DMS114 treated with DMSO at 0.1 percent for 48 hours (cell line): Measurements from ENCODE around the gene OTC.

Experiments used
- DNase-seq: peaks from one replicate; lab custom pipeline; 2025; ENCODE audit not compliant: unreplicated experiment; lab: John Stamatoyannopoulos, UW

Gene OTC

GRCh38 chrX:38357747-38358673 is 5.6 kb downstream of the OTC start:
- DNase-seq, result no peak

GRCh38 chrX:38363046-38363445 is 10.6 kb downstream of the OTC start:
- DNase-seq, result no peak

GRCh38 chrX:38365954-38366353 is 13.6 kb downstream of the OTC start:
- no peak for DNase-seq

GRCh38 chrX:38368774-38369173 is 16.4 kb downstream of the OTC start:
- DNase-seq, result no peak

- no peak for DNase-seq
Measured at GRCh38 chrX:38371641-38372040, 19.2 kb downstream of the OTC start.

GRCh38 chrX:38374431-38374830 is 22.0 kb downstream of the OTC start:
- DNase-seq, result no peak

GRCh38 chrX:38375891-38376290 is 23.5 kb downstream of the OTC start:
- peak; percentile 4 for DNase-seq

GRCh38 chrX:38376747-38377146 is 24.3 kb downstream of the OTC start:
- DNase-seq, result no peak

- DNase-seq, result no peak
Measured at GRCh38 chrX:38379088-38379487, 26.7 kb downstream of the OTC start.

GRCh38 chrX:38382663-38383062 is 30.3 kb downstream of the OTC start:
- no peak for DNase-seq

- DNase-seq, result no peak
Measured at GRCh38 chrX:38400389-38400910, 48.0 kb downstream of the OTC start.

GRCh38 chrX:38402118-38402517 is 49.7 kb downstream of the OTC start:
- no peak for DNase-seq

- DNase-seq, result no peak
Measured at GRCh38 chrX:38403834-38404233, 51.4 kb downstream of the OTC start.

GRCh38 chrX:38407126-38407525 is 54.7 kb downstream of the OTC start:
- DNase-seq, result no peak

- DNase-seq, result no peak
Measured at GRCh38 chrX:38409289-38409688, 56.9 kb downstream of the OTC start.

GRCh38 chrX:38426785-38427184 is 74.4 kb downstream of the OTC start:
- no peak for DNase-seq

GRCh38 chrX:38431525-38431924 is 79.1 kb downstream of the OTC start:
- no peak for DNase-seq

GRCh38 chrX:38435130-38435529 is 82.7 kb downstream of the OTC start:
- DNase-seq, result no peak

- no peak for DNase-seq
Measured at GRCh38 chrX:38437093-38437492, 84.7 kb downstream of the OTC start.

- DNase-seq, result no peak
Measured at GRCh38 chrX:38438321-38438720, 85.9 kb downstream of the OTC start.

GRCh38 chrX:38452603-38453002 is 100.2 kb downstream of the OTC start:
- no peak for DNase-seq

- no peak for DNase-seq
Measured at GRCh38 chrX:38458071-38458470, 105.7 kb downstream of the OTC start.

GRCh38 chrX:38462257-38462656 is 109.9 kb downstream of the OTC start:
- DNase-seq, result no peak
